ENCODE data around the gene PTPRZ1. TPM values are rescaled to one million over a fixed set of nuclear protein-coding genes. Genes with fewer than 3 reads are reported as not detected.

Gene PTPRZ1
- total and polyA plus RNA-seq, 10 of the 15 experiments (the other 5 are each of a cell fraction or from before 2014, with no cell fraction given), result 0.05 to 0.21 (median 0.11) TPM; not detected in 7

GRCh38 chr7:121966935-121967332, 94.0 kb downstream of the PTPRZ1 start:
- Histone ChIP-seq H3K36me3 (ENCODE audit: control insufficient read depth in 2 of 2, insufficient read depth in 2 of 2, low read length in 1 of 2) (no peaks in the 10 kb centered on the region), H3K4me2 (ENCODE audit: control insufficient read depth, insufficient read depth) (no peak overlapping the region), H3K4me1 (ENCODE audit: control insufficient read depth, insufficient read depth, low read length) (no peaks in the 10 kb centered on the region), H3K4me3 (no peak overlapping the region), H2AFZ (ENCODE audit: control insufficient read depth, low read depth, low read length) (no peak overlapping the region), H3K9ac (ENCODE audit: control insufficient read depth, insufficient read depth, low read length) (no peak overlapping the region), H3K27ac (ENCODE audit: control insufficient read depth, insufficient read depth) (no peak overlapping the region), H3K9me3 (replicated peaks; ENCODE audit: control insufficient read depth, insufficient read depth, low read length) (no peaks in the 10 kb centered on the region), H4K20me1 (ENCODE audit: control insufficient read depth, insufficient read depth) (no peaks in the 10 kb centered on the region), H3K27me3 (replicated peaks in 1 of 2; ENCODE audit: control insufficient read depth in 2 of 2, insufficient read depth in 2 of 2, low read length in 1 of 2) (no peaks in the 10 kb centered on the region), H3K79me2 (ENCODE audit: control insufficient read depth, insufficient read depth, low read length) (no peaks in the 10 kb centered on the region)
- CTCF ChIA-PET, result no interaction called here
- WGBS (ENCODE audit: insufficient coverage, insufficient replicate concordance, low lambda C conversion rate, missing lambda C conversion rate), result 25% methylated on average over 4 of the region's 4 CpGs
- ATAC-seq (no peak), FAIRE-seq (no peak), DNase-seq (ENCODE audit: low read depth, low spot score) (no peak)
- no TSS peak for BruUV-seq (replicated peaks)
- in situ Hi-C loops (cut with MboI) (no loop called here), intact Hi-C loops (cut with micrococcal nuclease; ENCODE audit: unreplicated experiment) (no loop called here)
- no peak for TF ChIP-seq PAX8 (IDR thresholded peaks at IDR 0.05)
- TF ChIP-seq ATF7 (IDR thresholded peaks at IDR 0.05; ENCODE audit: low read depth), result no peak
- no peak for TF ChIP-seq RB1 (IDR thresholded peaks at IDR 0.05; ENCODE audit: borderline replicate concordance)
- TF ChIP-seq SREBF2 (IDR thresholded peaks at IDR 0.05; ENCODE audit: low read length), result no peak
- TF ChIP-seq YY1 (IDR thresholded peaks at IDR 0.05; ENCODE audit: low read depth, low read length), result no peak
- no peak for TF ChIP-seq HDAC2 (IDR thresholded peaks at IDR 0.05)
- TF ChIP-seq LARP7 (IDR thresholded peaks at IDR 0.05), result no peak
- TF ChIP-seq, protein P1, sequence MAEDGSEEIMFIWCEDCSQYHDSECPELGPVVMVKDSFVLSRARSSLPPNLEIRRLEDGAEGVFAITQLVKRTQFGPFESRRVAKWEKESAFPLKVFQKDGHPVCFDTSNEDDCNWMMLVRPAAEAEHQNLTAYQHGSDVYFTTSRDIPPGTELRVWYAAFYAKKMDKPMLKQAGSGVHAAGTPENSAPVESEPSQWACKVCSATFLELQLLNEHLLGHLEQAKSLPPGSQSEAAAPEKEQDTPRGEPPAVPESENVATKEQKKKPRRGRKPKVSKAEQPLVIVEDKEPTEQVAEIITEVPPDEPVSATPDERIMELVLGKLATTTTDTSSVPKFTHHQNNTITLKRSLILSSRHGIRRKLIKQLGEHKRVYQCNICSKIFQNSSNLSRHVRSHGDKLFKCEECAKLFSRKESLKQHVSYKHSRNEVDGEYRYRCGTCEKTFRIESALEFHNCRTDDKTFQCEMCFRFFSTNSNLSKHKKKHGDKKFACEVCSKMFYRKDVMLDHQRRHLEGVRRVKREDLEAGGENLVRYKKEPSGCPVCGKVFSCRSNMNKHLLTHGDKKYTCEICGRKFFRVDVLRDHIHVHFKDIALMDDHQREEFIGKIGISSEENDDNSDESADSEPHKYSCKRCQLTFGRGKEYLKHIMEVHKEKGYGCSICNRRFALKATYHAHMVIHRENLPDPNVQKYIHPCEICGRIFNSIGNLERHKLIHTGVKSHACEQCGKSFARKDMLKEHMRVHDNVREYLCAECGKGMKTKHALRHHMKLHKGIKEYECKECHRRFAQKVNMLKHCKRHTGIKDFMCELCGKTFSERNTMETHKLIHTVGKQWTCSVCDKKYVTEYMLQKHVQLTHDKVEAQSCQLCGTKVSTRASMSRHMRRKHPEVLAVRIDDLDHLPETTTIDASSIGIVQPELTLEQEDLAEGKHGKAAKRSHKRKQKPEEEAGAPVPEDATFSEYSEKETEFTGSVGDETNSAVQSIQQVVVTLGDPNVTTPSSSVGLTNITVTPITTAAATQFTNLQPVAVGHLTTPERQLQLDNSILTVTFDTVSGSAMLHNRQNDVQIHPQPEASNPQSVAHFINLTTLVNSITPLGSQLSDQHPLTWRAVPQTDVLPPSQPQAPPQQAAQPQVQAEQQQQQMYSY (CRISPR knock-in tag; IDR thresholded peaks at IDR 0.05), result no peak
- TF ChIP-seq, protein P2, sequence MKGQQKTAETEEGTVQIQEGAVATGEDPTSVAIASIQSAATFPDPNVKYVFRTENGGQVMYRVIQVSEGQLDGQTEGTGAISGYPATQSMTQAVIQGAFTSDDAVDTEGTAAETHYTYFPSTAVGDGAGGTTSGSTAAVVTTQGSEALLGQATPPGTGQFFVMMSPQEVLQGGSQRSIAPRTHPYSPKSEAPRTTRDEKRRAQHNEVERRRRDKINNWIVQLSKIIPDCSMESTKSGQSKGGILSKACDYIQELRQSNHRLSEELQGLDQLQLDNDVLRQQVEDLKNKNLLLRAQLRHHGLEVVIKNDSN (IDR thresholded peaks at IDR 0.05; ENCODE audit: borderline replicate concordance, extremely low read length, insufficient read depth, low read depth, low read length), result no peak
- POLR2A ChIA-PET, result no interaction called here
- SMC1A ChIA-PET (ENCODE audit: uncharacterized antibody, unreplicated experiment), result no interaction called here
- RAD21 ChIA-PET (ENCODE audit: unreplicated experiment), result no interaction called here

Data from GM12878 (cell line).